GM18909 (cell line): ENCODE results near the gene TEKT5.
"Not testable (repeated sequence)": the region's sequence is repeated elsewhere in the genome, so short reads cannot be mapped to it uniquely, and the experiment has no call there.

Experiments
- ATAC-seq: cut with Tn5 transposase; IDR thresholded peaks from one replicate; pipeline ENCODE4 v1.9.1; 2021; ENCODE audit warnings: mild to moderate bottlenecking; ENCODE audit not compliant: unreplicated experiment, poor library complexity

Gene TEKT5

GRCh38 chr16:10640934-10641333 lies 53.8 kb downstream of the TEKT5 start:
- ATAC-seq, result no peak

GRCh38 chr16:10638101-10638500 lies 56.6 kb downstream of the TEKT5 start:
- ATAC-seq, result no peak

- ATAC-seq, result no peak
Observed at GRCh38 chr16:10637337-10638037, 57.2 kb downstream of the TEKT5 start.

GRCh38 chr16:10635365-10636021 lies 59.2 kb downstream of the TEKT5 start:
- ATAC-seq, result no peak

GRCh38 chr16:10633429-10633828 lies 61.3 kb downstream of the TEKT5 start:
- not testable (repeated sequence) for ATAC-seq

- no peak for ATAC-seq
Observed at GRCh38 chr16:10631886-10632285, 62.8 kb downstream of the TEKT5 start.

- no peak for ATAC-seq
Observed at GRCh38 chr16:10629592-10629963, 65.2 kb downstream of the TEKT5 start.

GRCh38 chr16:10625595-10626357 lies 69.0 kb downstream of the TEKT5 start:
- ATAC-seq, result no peak

- ATAC-seq, result no peak
Observed at GRCh38 chr16:10624527-10624926, 70.2 kb downstream of the TEKT5 start.

- no peak for ATAC-seq
Observed at GRCh38 chr16:10623059-10623458, 71.7 kb downstream of the TEKT5 start.

- ATAC-seq, result no peak
Observed at GRCh38 chr16:10622036-10622921, 72.5 kb downstream of the TEKT5 start.

GRCh38 chr16:10621216-10621949 lies 73.3 kb downstream of the TEKT5 start:
- ATAC-seq, result not testable (repeated sequence)

- no peak for ATAC-seq
Observed at GRCh38 chr16:10620120-10620519, 74.6 kb downstream of the TEKT5 start.

- no peak for ATAC-seq
Observed at GRCh38 chr16:10619271-10619849, 75.4 kb downstream of the TEKT5 start.

- no peak for ATAC-seq
Observed at GRCh38 chr16:10618710-10619209, 76.0 kb downstream of the TEKT5 start.

GRCh38 chr16:10617662-10618420 lies 76.9 kb downstream of the TEKT5 start:
- ATAC-seq, result no peak

GRCh38 chr16:10616756-10617640 lies 77.7 kb downstream of the TEKT5 start:
- no peak for ATAC-seq

- ATAC-seq, result no peak
Observed at GRCh38 chr16:10616419-10616755, 78.3 kb downstream of the TEKT5 start.
